K562 (cell line): Measurements from ENCODE around the gene MGAT4B. TPM values are rescaled to one million over a fixed set of nuclear protein-coding genes. Genes with fewer than 3 reads are reported as not detected.
A peak's percentile ranks its signal among the peaks of the same experiment; 100 is the strongest.

Experiments used
- ATAC-seq: fragments of 200-7000 bp; cut with Tn5 transposase; 3 replicates; pipeline ENCODE4 v1.9.1; 2020; ENCODE audit warnings: moderate library complexity
- BruUV-seq: library from RNA; stranded (reverse); fragments of 400-500 nt; replicated peaks from 2 replicates; lab custom pipeline; 2021; lab: Mats Ljungman, UMichigan
- CTCF ChIA-PET: fragments of 300-600 bp; formaldehyde crosslinking; extraction: SDS; loops from one replicate; lab custom pipeline; 2021; ENCODE audit warnings: low intra/inter-chr PET ratio; lab: Yijun Ruan, JAX
- POLR2A ChIA-PET: fragments of 300-600, 350-650 bp; sonication (Branson Sonifier 250); formaldehyde crosslinking; extraction: SDS; loops from one replicate; lab custom pipeline; 2021; ENCODE audit warnings: antibody characterized with exemption, inconsistent platforms; lab: Yijun Ruan, JAX
- DNase-seq, 4 experiments: peaks; one replicate each; pipeline versions ENCODE4 v3.0.0 to v3.0.0-alpha.2; 2011 to 2018; ENCODE audit warnings: low spot score in 3 of 4, mixed read lengths in 3 of 4; ENCODE audit errors: extremely low read depth in 1 of 4
- FAIRE-seq: peaks from 2 replicates; lab custom pipeline; 2011; peaks lifted over from hg19 to GRCh38; lab: Jason Lieb, UNC
- H2AFZ ChIP-seq: 2 replicates; pipeline ENCODE4 v1.6.0; 2011; ENCODE audit warnings: low read depth, low read length, control low read depth, inconsistent platforms
- H3K27ac ChIP-seq: fragments of 200-600 bp; 3 replicates; pipeline ENCODE4 v1.8.0; 2011; ENCODE audit warnings: low read depth, mild to moderate bottlenecking, control low read depth, inconsistent platforms, low read length, moderate library complexity, mixed read lengths; ENCODE audit errors: extremely low read depth
- H3K27me3 ChIP-seq, 2 experiments: fragments of 300-600 bp in 1 of 2; 2 replicates in 1 of 2; 3 replicates in 1 of 2; pipeline versions ENCODE4 v1.6.0 to v1.8.0; 2011; ENCODE audit warnings: inconsistent platforms in 2 of 2, low read length in 2 of 2, mild to moderate bottlenecking in 1 of 2, mixed read lengths in 1 of 2, moderate library complexity in 1 of 2; ENCODE audit not compliant: control insufficient read depth in 2 of 2, insufficient read depth in 2 of 2
- H3K36me3 ChIP-seq: fragments of 300-600 bp; 3 replicates; pipeline ENCODE4 v1.8.0; 2011; ENCODE audit warnings: mild to moderate bottlenecking, low read length, inconsistent platforms; ENCODE audit not compliant: control insufficient read depth, insufficient read depth
- H3K4me1 ChIP-seq, 2 experiments: fragments of 200-600 bp in 1 of 2; replicated peaks in 1 of 2; 2 replicates in 1 of 2; 3 replicates in 1 of 2; pipeline versions ENCODE4 v1.5.1 to v1.8.0; 2011; ENCODE audit warnings: inconsistent platforms in 2 of 2, low read length in 2 of 2, mild to moderate bottlenecking in 1 of 2, mixed read lengths in 1 of 2, moderate library complexity in 1 of 2; ENCODE audit not compliant: control insufficient read depth in 2 of 2, insufficient read depth in 2 of 2
- H3K4me2 ChIP-seq: 2 replicates; pipeline ENCODE4 v1.6.1; 2011; ENCODE audit warnings: low read length, control low read depth, inconsistent platforms, mixed read lengths; ENCODE audit not compliant: insufficient read depth
- H3K4me3 ChIP-seq: fragments of 200-600 bp; sonication (generic), shearing (Covaris generic); 2 replicates; pipeline ENCODE4 v1.5.1; 2016; ENCODE audit warnings: control low read depth, inconsistent platforms
- H3K79me2 ChIP-seq: fragments of 200-600 bp; 3 replicates; pipeline ENCODE4 v1.8.0; 2011; ENCODE audit warnings: low read length, inconsistent platforms; ENCODE audit not compliant: control insufficient read depth, insufficient read depth
- H3K9ac ChIP-seq, 2 experiments: 2 replicates each; pipeline versions ENCODE4 v1.6.0 to v1.6.1; 2011; ENCODE audit warnings: low read depth in 2 of 2, low read length in 2 of 2, control low read depth in 1 of 2, inconsistent platforms in 1 of 2, mild to moderate bottlenecking in 1 of 2, mixed read lengths in 1 of 2; ENCODE audit not compliant: insufficient read depth in 1 of 2
- H3K9me1 ChIP-seq: one replicate; pipeline ENCODE4 v1.6.0; 2011; ENCODE audit warnings: inconsistent platforms, mild to moderate bottlenecking, low read length, moderate library complexity; ENCODE audit not compliant: control insufficient read depth, insufficient read depth
- H3K9me3 ChIP-seq: replicated peaks from 2 replicates; pipeline ENCODE4 v1.5.1; 2011; ENCODE audit warnings: low read depth, low read length, inconsistent platforms; ENCODE audit not compliant: control insufficient read depth, insufficient read depth
- H4K20me1 ChIP-seq: replicated peaks from 2 replicates; pipeline ENCODE4 v1.6.1; 2011; ENCODE audit warnings: low read length, inconsistent platforms, mixed read lengths; ENCODE audit not compliant: control insufficient read depth, insufficient read depth
- ATF3 ChIP-seq, 2 experiments: fragments of 450-650 bp in 1 of 2; sonication (generic) in 1 of 2; formaldehyde crosslinking in 1 of 2; IDR thresholded peaks in 1 of 2; conservative IDR thresholded peaks in 1 of 2; 2 replicates each; pipeline versions ENCODE4 v1.6.1 to v1.8.1; 2016 to 2023; ENCODE audit warnings: mild to moderate bottlenecking in 2 of 2, moderate library complexity in 2 of 2, inconsistent platforms in 1 of 2, missing genetic modification reagents in 1 of 2
- CTCF ChIP-seq, 3 experiments: IDR thresholded peaks in 2 of 3; conservative IDR thresholded peaks in 1 of 3; 2 replicates each; pipeline ENCODE4 v1.5.1; 2011 to 2012; ENCODE audit warnings: low read length in 3 of 3, mild to moderate bottlenecking in 3 of 3, control low read depth in 2 of 3, improper control_type of control experiment in 1 of 3, inconsistent platforms in 1 of 3, low read depth in 1 of 3, mixed read lengths in 1 of 3, moderate library complexity in 1 of 3; ENCODE audit not compliant: insufficient read depth in 2 of 3
- DLX4 ChIP-seq: fragments of 250-450 bp; sonication (Bioruptor Pico); IDR thresholded peaks from 2 replicates; pipeline ENCODE4 v1.6.1; 2021; ENCODE audit warnings: mild to moderate bottlenecking
- ETS1 ChIP-seq: conservative IDR thresholded peaks from 2 replicates; pipeline ENCODE4 v1.6.1; 2011; ENCODE audit warnings: low read depth, mild to moderate bottlenecking, low read length; ENCODE audit not compliant: control insufficient read depth
- HMBOX1 ChIP-seq: sonication (generic); IDR thresholded peaks from 2 replicates; pipeline ENCODE4 v1.6.1; 2016
- HMGN3 ChIP-seq: IDR thresholded peaks from 2 replicates; pipeline ENCODE4 v1.6.1; 2011; ENCODE audit warnings: borderline replicate concordance, low read depth, mild to moderate bottlenecking, mixed read lengths, low read length; ENCODE audit not compliant: insufficient read length; ENCODE audit errors: extremely low read depth
- MAFF ChIP-seq: IDR thresholded peaks from 2 replicates; pipeline ENCODE4 v1.6.1; 2012; ENCODE audit warnings: low read length, improper control_type of control experiment
- MYNN ChIP-seq, 2 experiments: sonication (generic); formaldehyde crosslinking in 1 of 2; IDR thresholded peaks; 2 replicates each; pipeline versions ENCODE4 v1.5.0 to v1.6.1; 2016 to 2020; ENCODE audit warnings: antibody characterized with exemption in 1 of 2, missing genetic modification reagents in 1 of 2
- NR1H2 ChIP-seq: sonication (generic); formaldehyde crosslinking; IDR thresholded peaks from 2 replicates; pipeline ENCODE4 v1.4.0; 2020; ENCODE audit warnings: mild to moderate bottlenecking, missing genetic modification reagents
- NRF1 ChIP-seq, 2 experiments: fragments of 450-650 bp; IDR thresholded peaks in 1 of 2; conservative IDR thresholded peaks in 1 of 2; 2 replicates each; pipeline ENCODE4 v1.6.1; 2014; ENCODE audit warnings: mild to moderate bottlenecking in 2 of 2
- POLR2G ChIP-seq: fragments of 200-400 bp; formaldehyde crosslinking; IDR thresholded peaks from 2 replicates; pipeline ENCODE4 v1.6.1; 2017; ENCODE audit warnings: low read depth, mild to moderate bottlenecking, antibody characterized with exemption, low read length, moderate library complexity
- WHSC1 ChIP-seq: IDR thresholded peaks from one replicate; pipeline ENCODE4 v1.6.1; 2012; ENCODE audit warnings: low read length, control low read depth, inconsistent platforms
- ZFX ChIP-seq: sonication (generic); formaldehyde crosslinking; IDR thresholded peaks from 2 replicates; pipeline ENCODE4 v1.8.0; 2022; ENCODE audit warnings: mild to moderate bottlenecking, missing genetic modification reagents, moderate library complexity
- ZNF274 ChIP-seq: IDR thresholded peaks from 2 replicates; pipeline ENCODE4 v1.6.1; 2011; ENCODE audit warnings: low read depth, mild to moderate bottlenecking, low read length, moderate library complexity, borderline replicate concordance
- WGBS: fragments of 100-300 bp; shearing (Covaris generic); methylation state at CpG from one replicate; pipeline ENCODE4 v1.1.6; 2016; ENCODE audit warnings: low coverage, mixed read lengths; ENCODE audit not compliant: insufficient coverage; ENCODE audit errors: missing lambda C conversion rate; 5-methylcytosine and 5-hydroxymethylcytosine counted together
- in situ Hi-C: fragments of 300-500 bp; cut with MboI; formaldehyde crosslinking; loops from 4 replicates; pipeline ENCODE4 v1.15.0; 2018; ENCODE audit warnings: inconsistent platforms, mixed read lengths
- intact Hi-C: fragments of 100-400 bp; cut with micrococcal nuclease; formaldehyde crosslinking; loops from 2 replicates; pipeline ENCODE4 v1.14.2; 2022
- polyA plus RNA-seq, 8 experiments: library from polyadenylated mRNA; depleted of rRNA in 4 of 8; stranded (reverse) in 5 of 8; unstranded in 3 of 8; fragments of >200 nt; fragmentation: Nextera tagmentation in 2 of 8; fragmentation: Illumina TruSeq in 1 of 8; extraction: Ambion mirVana in 2 of 8; extraction: Trizol in 1 of 8; gene quantifications; 2 replicates each; pipeline versions ENCODE4 v1.2.1 to v1.2.3, GENCODE V29; 2011 to 2014; ENCODE audit warnings: inconsistent platforms in 1 of 8, missing spikeins in 1 of 8
- total RNA-seq, 7 experiments: library from RNA; depleted of rRNA in 6 of 7; stranded (reverse); fragments of >200 nt in 6 of 7; fragmentation: Illumina TruSeq in 2 of 7; extraction: Trizol in 2 of 7; gene quantifications; 2 replicates each; pipeline versions ENCODE4 v1.2.1 to v1.2.3, GENCODE V29; 2011 to 2021; ENCODE audit warnings: low replicate concordance in 1 of 7

The MGAT4B gene
- total and polyA plus RNA-seq, 9 of the 15 experiments (the other 6 are each of a cell fraction or from before 2014, with no cell fraction given): 0.34 to 133 (median 75.4) TPM

- H4K20me1 ChIP-seq: peaks cover 15% of the 10 kb centered on the region
- H2AFZ ChIP-seq: no peak overlapping the region
- no peaks in the 10 kb centered on the region for H3K27me3 ChIP-seq
- H3K4me2 ChIP-seq: no peak overlapping the region
- H3K27ac ChIP-seq: no peak overlapping the region
- H3K36me3 ChIP-seq: peaks cover 96% of the 10 kb centered on the region; the same call in 2 of the 3 replicates
- 86% methylated on average over 9 of the region's 9 CpGs for WGBS
- DNase-seq: no peak
- no peak overlapping the region for H3K4me3 ChIP-seq
- peaks cover 10% of the 10 kb centered on the region for H3K9me1 ChIP-seq
- intact Hi-C loops (no loop called here), in situ Hi-C loops (no loop called here)
- peaks cover 3 to 20% of the 10 kb centered on the region in 2 experiments; a peak in 4 of 5 replicates for H3K4me1 ChIP-seq
- no peak for FAIRE-seq
- H3K79me2 ChIP-seq: peaks cover 21% of the 10 kb centered on the region
- ChIA-PET POLR2A (interaction anchor here (0.7 to 3.9 kb wide), 6 partner anchors 8 to 125 kb away, joined by 3 to 15 read pairs (median 4); partner anchors contain the start of gene SQSTM1), CTCF (interaction anchor here (0.7 kb wide), 1 partner anchor 43 kb away, joined by 3 read pairs; no protein-coding TSS in a partner anchor)
- ATAC-seq: peak; percentile 26
- H3K9ac ChIP-seq: 0 out of 4 replicates have a peak overlapping the region, but pooled peaks of 1 of the 2 experiments have one; percentile 43
- BruUV-seq: no TSS peak
- no peaks in the 10 kb centered on the region for H3K9me3 ChIP-seq
- TF ChIP-seq ATF3 (IDR thresholded peaks at IDR 0.05) (0 out of 2 replicates have a peak, but pooled peaks have one; percentile 11), ATF3 (CRISPR knock-in tag; conservative IDR thresholded peaks at IDR 0.05) (no peak), POLR2G (peak; percentile 54; the same call in 1 of the 2 replicates), HMBOX1 (peak; percentile 35; the same call in 1 of the 2 replicates), NRF1 (conservative IDR thresholded peaks at IDR 0.05 in 1 of 2, IDR thresholded peaks at IDR 0.05 in 1 of 2) (no peak), ETS1 (no peak), CTCF (IDR thresholded peaks at IDR 0.05 in 2 of 3, conservative IDR thresholded peaks at IDR 0.05 in 1 of 3; ENCODE audit: insufficient read depth in 2 of 3, low read depth in 1 of 3, low read length in 3 of 3) (peak in 2 of 3 experiments; percentile 4 to 8; a peak in 1 of 6 replicates), NR1H2 (CRISPR knock-in tag) (no peak), WHSC1 (no peak), MYNN (IDR thresholded peaks at IDR 0.05) (no peak), MYNN (CRISPR knock-in tag; IDR thresholded peaks at IDR 0.05) (no peak), MAFF (no peak), HMGN3 (no peak), DLX4 (no peak), ZFX (CRISPR knock-in tag) (no peak), ZNF274 (no peak)
Measured at GRCh38 chr5:179827680-179828079, 21.0 kb upstream of the MGAT4B start.
